ENCODE measurements around the gene MACROD1.

The MACROD1 gene

DNA sequence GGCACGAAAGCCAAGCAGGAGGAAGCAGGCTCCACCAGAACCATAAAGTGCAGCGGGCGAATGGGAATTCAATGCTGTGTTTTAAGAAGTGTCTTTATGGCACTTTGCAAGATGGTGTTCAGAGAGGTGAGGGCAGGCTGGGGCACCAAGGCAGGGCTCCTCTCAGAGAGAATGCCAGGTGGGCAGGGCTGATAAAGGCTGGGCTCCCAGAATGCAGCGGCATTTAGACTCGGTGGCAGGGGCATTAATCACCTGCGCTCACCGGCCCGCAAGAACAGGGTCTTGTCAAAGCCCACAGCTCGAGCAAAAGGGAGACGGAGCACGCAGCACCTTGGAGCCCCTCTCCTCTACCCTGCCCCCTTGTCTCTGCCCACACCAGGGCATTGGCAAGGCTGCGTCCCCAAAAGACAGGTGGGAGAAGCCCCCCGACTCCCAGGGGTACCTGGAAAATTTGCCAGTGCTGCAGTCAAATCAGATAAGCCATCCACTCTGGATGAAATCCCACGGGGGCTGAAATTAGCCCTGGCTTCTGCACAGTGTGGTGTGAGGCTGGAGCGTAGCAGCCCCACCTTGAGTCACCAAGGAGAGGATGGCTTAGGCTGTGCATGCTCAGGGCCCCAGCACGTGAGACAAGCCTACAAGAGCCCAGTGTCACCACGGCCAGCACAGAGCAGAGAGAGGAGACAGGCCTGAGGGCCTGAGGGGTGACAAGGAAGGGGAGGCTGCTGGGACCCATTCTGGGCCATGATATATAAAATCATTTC is 8.1 kb downstream of the MACROD1 start:
- intact Hi-C loops (cut with DNase I) = loop anchor here (10.0 kb wide), 1 partner anchor 323 kb away; the partner anchor contains the start of gene MARK2

GRCh38 chr11:64156235-64157011 is 9.5 kb downstream of the MACROD1 start:
- intact Hi-C loops (cut with DNase I) = loop anchor here (10.0 kb wide), 1 partner anchor 322 kb away; the partner anchor contains the start of gene MARK2
- DNase-seq = peak in 38 of 42 donors; percentile 42 to 88 (median 70)

More for the DNA sequence above, 8.1 kb downstream of the MACROD1 start:
- no peak for DNase-seq

DNA sequence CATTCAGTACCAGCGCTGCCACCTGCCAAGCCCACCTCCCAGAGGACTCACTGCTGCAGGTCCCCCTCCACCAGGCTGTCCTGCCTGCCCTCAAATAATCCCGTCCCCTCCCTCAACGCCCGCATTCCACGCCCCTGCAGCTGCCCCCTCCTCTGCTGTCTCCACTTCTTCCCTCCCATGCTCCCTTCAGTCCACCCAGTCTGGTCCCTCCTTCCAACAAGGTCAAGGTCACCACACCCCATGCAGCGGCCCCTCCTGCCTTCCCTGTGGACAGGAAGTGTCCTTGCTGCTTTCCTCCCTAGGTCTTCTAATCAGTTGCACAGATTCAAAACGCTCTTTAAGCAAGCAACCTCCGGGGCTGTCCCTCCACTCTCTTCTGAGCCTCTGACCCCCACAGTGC is 12.1 kb downstream of the MACROD1 start:
- intact Hi-C loops (cut with DNase I) = loop anchor here (2.0 to 10.0 kb wide), 2 partner anchors 153 to 319 kb away; partner anchors contain the start of gene MARK2
- DNase-seq = no peak

DNA sequence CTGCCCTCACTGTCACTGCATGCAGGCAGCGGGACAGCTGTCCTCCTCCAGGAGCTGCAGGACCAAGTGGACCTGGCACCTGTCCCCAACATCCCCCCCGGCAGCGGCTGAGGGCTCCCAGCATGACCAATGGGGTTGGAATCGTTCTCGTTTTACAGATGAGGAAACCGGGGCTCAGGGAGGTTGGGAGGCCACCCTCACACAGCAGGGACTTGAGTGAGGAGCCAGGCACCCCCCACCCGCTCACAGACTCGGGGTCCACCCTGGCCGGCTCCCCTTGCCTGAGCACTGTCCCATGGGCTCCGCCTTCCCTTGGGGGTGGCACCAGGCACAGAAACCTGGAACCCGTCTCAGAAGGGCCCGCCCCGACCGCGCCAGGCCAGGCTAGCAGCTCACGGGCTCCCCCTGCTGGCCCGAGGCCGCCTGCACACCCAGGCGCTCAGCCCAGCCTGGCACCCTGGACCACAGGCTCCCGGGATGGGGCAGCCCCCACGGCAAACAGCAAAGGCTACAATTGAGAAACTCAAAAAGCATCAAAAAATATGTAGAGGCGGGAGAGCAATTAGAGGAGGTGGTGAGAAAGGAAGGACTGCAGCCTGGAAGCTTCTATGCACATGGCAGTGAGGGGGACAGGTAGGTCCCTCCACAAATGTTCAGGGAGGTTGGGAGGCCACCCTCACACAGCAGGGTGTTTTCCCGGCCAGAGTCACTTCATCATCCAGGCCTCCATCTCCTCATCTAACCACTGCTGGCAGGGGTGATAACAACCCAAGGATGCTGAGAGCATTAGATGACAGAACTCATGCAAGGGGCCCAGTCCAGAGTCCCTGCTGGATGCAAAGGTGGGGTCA is 12.8 kb downstream of the MACROD1 start:
- intact Hi-C loops (cut with DNase I) = loop anchor here (2.0 to 10.0 kb wide), 2 partner anchors 152 to 318 kb away; partner anchors contain the start of gene MARK2
- DNase-seq = peak; percentile 33 to 88 (median 76)

GRCh38 chr11:64151337-64151736 is 14.6 kb downstream of the MACROD1 start:
- no peak for DNase-seq
- intact Hi-C loops (cut with DNase I) = loop anchor here (10.0 kb wide), 1 partner anchor 317 kb away; the partner anchor contains the start of gene MARK2

- intact Hi-C loops (cut with DNase I) = loop anchor here (10.0 kb wide), 1 partner anchor 316 kb away; the partner anchor contains the start of gene MARK2
- DNase-seq = peak in 19 of 42 donors; percentile 22 to 72 (median 51)
Measured at GRCh38 chr11:64150481-64151239, 15.3 kb downstream of the MACROD1 start.

GRCh38 chr11:64150051-64150450 is 15.9 kb downstream of the MACROD1 start:
- intact Hi-C loops (cut with DNase I) = loop anchor here (10.0 kb wide), 1 partner anchor 315 kb away; the partner anchor contains the start of gene MARK2
- DNase-seq = no peak

DNA sequence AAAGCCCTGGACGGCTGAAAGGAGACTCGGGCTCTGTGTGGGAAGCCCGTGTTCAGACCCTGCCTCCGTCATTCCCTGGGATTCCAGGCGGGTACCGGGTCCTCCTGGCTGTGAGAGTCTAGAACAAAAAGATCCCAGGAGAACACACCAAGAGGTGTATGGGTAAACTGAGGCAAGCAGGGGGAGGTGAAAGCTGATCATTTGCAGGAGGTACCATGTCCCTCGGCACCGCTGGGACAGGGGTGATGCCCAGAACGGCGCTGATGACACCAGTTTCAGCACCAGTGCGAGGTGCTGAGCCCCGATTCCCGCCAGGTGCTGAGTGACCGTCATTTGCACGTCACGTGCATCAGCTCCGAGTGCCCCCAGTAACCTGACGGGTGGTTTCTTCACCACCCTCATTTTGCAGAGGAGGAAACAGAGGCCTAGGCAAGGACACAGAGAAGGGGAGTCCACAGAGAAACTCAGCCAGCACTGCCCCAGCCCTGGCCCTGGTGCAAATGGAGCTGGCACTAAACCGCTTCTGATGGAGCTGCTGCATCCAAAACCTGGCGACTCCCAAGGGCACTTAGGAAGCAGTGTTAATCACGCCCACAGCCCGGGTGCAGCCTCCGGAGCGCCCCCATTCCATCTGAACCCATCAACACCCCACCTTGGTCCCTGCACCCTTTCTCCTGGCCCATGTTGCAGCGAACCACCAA is 16.8 kb downstream of the MACROD1 start:
- intact Hi-C loops (cut with DNase I) = loop anchor here (2.0 to 10.0 kb wide), 2 partner anchors 54 to 108 kb away; no protein-coding TSS in a partner anchor
- DNase-seq = no peak

DNA sequence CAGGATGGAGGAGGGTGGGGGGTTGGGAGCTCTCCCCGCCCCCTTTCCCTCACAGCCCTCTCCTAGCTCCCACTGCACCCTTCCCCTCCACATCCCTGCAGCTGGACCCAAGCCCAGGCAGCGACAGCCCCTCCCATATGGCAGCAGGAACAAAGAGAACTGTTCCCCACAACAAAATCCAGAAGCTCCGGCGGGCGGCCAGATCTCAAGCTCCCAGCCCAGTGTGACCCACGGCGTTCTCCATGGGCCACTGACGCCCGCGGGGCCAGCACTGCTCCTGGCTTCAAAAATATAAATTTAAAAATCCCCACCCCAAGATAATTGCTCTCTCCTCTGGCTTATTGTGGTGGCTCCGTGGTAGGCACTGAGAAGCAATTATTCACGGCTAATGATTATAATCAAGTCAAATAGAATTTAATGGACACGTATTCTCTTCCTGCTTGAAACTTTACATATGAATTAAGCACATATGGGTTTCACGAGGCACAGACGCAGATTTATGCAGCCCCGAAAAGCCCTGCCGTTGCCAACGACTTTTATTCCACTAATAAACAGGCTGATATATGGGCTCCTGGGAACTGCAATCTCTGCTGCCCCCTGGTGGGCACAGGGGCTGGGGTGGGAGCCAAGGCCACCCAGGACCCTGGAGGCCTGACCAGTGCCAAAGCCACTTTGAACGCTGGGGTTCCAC is 17.5 kb downstream of the MACROD1 start:
- intact Hi-C loops (cut with DNase I) = loop anchor here (2.0 to 10.0 kb wide), 2 partner anchors 54 to 108 kb away; no protein-coding TSS in a partner anchor

DNA sequence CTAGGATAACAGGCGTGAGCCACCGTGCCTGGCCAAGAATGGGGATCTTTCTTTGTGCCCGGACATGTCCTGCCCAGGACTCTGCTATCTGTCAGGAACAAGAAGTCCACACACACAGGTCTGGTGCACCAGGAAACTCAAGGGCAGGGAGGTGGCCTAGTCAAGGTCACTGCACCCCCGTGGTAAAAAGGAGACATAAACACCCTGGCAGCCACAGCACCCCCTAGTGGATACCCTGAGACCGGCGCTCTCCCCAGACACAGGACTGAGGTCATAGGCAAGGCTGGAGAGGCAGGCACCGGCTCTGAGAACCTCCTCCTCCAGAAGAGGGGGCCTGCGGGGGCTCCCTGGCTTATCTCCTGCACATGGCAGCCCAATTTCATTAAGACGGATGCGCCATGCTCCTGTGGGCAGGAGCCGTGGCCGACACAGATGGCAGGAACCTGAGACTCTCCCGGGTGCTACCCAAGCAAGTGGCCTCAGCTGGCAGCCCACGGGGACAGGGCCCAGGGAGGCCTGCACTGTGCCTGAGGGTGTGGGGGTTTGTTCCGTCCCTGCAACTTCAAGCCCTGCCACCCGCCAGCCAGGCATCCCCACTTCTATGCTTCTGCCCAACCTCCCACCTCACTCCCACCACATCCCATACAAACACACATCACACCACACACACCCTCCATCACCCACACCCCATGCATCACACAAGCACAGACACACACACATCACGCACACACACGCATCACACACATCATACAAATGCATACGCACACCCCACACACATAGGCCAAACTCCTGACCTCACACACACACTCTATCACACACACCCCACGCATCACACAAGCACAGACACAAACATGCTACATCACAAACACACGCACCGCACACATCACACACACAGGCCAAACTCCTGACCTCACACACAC is 19.6 kb downstream of the MACROD1 start:
- intact Hi-C loops (cut with DNase I) = loop anchor here (10.0 kb wide), 1 partner anchor 51 kb away; no protein-coding TSS in a partner anchor
- DNase-seq = peak in 27 of 42 donors; percentile 22 to 84 (median 56)

More for the DNA sequence above, 17.5 kb downstream of the MACROD1 start:
- DNase-seq = peak; percentile 86 to 97 (median 92)

- DNase-seq = no peak
- intact Hi-C loops (cut with DNase I) = loop anchor here (10.0 kb wide), 1 partner anchor 50 kb away; no protein-coding TSS in a partner anchor
Measured at GRCh38 chr11:64144587-64145472, 21.1 kb downstream of the MACROD1 start.

- DNase-seq = peak in 16 of 42 donors; percentile 31 to 70 (median 54)
- intact Hi-C loops (cut with DNase I) = loop anchor here (10.0 kb wide), 1 partner anchor 46 kb away; no protein-coding TSS in a partner anchor
Measured at GRCh38 chr11:64141081-64141783, 24.7 kb downstream of the MACROD1 start.

- DNase-seq = no peak
- intact Hi-C loops (cut with DNase I) = loop anchor here (10.0 kb wide), 1 partner anchor 45 kb away; no protein-coding TSS in a partner anchor
Measured at GRCh38 chr11:64140082-64140481, 25.8 kb downstream of the MACROD1 start.

GRCh38 chr11:64139049-64139448 is 26.9 kb downstream of the MACROD1 start:
- intact Hi-C loops (cut with DNase I) = no loop called here
- DNase-seq = no peak
